Subcutaneous abdominal adipose tissue (tissue), 5 donors: ENCODE data around the gene APC2.

ENCODE experiments used
- H3K27ac ChIP-seq: one replicate; pipeline ENCODE4 v1.7.0; 2013; ENCODE audit warnings: low read depth, mild to moderate bottlenecking, inconsistent platforms, low read length, moderate library complexity
- H3K27me3 ChIP-seq, 5 donors: one replicate each; pipeline ENCODE4 v1.7.0; 2013; ENCODE audit warnings: low read length in 5 of 5, inconsistent platforms in 1 of 5; ENCODE audit not compliant: control insufficient read depth in 5 of 5, insufficient read depth in 4 of 5
- H3K36me3 ChIP-seq, 5 donors: one replicate each; pipeline ENCODE4 v1.7.0; 2013; ENCODE audit warnings: low read length in 5 of 5; ENCODE audit not compliant: control insufficient read depth in 5 of 5, insufficient read depth in 5 of 5
- H3K4me1 ChIP-seq, 5 donors: one replicate each; pipeline ENCODE4 v1.7.0; 2013; ENCODE audit warnings: low read length in 5 of 5, mild to moderate bottlenecking in 3 of 5, moderate library complexity in 1 of 5; ENCODE audit not compliant: control insufficient read depth in 5 of 5, insufficient read depth in 5 of 5
- H3K4me3 ChIP-seq, 5 donors: one replicate each; pipeline ENCODE4 v1.7.0; 2013; ENCODE audit warnings: low read length in 5 of 5, low read depth in 1 of 5
- H3K9ac ChIP-seq, 5 donors: one replicate each; pipeline ENCODE4 v1.7.0; 2013; ENCODE audit warnings: low read length in 5 of 5, mild to moderate bottlenecking in 4 of 5, moderate library complexity in 3 of 5
- H3K9me3 ChIP-seq, 5 donors: one replicate each; pipeline ENCODE4 v1.7.0; 2013; ENCODE audit warnings: low read length in 5 of 5; ENCODE audit not compliant: control insufficient read depth in 5 of 5
- donor health status: healthy.
- donor health status: healthy.
- donor health status: healthy.
- donor health status: healthy.
- donor health status: healthy.

APC2 gene

GRCh38 chr19:1449467-1450442, at the start of gene APC2:
Gene APC2 (plus strand): TSS chr19:1450121. CDS start chr19:1453002, 2,881 bp downstream.
- no peak within 1 kb of the TSS for H3K4me3 ChIP-seq
- no peak within 1 kb of the TSS for H3K9ac ChIP-seq
- H3K27ac ChIP-seq: no peak within 1 kb of the TSS

GRCh38 chr19:1400281-1401137, 49.4 kb upstream of the APC2 start:
- Histone ChIP-seq H3K9me3 (no peaks in the 10 kb centered on the region), H3K27ac (no peak overlapping the region), H3K9ac (peak overlapping the region in 4 of 5 donors; percentile 20 to 79 (median 65)), H3K4me3 (peak overlapping the region in 4 of 5 donors; percentile 59 to 71 (median 62)), H3K27me3 (peaks cover 0 to 4% (median 0%) of the 10 kb centered on the region in 5 donors), H3K4me1 (peaks cover 0 to 40% (median 36%) of the 10 kb centered on the region in 5 donors), H3K36me3 (no peaks in the 10 kb centered on the region)

More at GRCh38 chr19:1449467-1450442, at the start of gene APC2:
- no peaks in the 10 kb centered on the region for H3K9me3 ChIP-seq
- no peaks in the 10 kb centered on the region for H3K36me3 ChIP-seq
- H3K4me1 ChIP-seq: peaks cover 5 to 36% (median 30%) of the 10 kb centered on the region in 5 donors
- peaks cover 50 to 71% (median 63%) of the 10 kb centered on the region in 5 donors for H3K27me3 ChIP-seq

GRCh38 chr19:1401138-1401888, 48.6 kb upstream of the APC2 start, which contains the start of gene GAMT:
Gene GAMT (minus strand): TSS chr19:1401542. CDS start chr19:1401476, 66 bp downstream.
- Histone ChIP-seq H3K4me3 (peak within 1 kb of the TSS in 4 of 5 donors; percentile 59 to 71 (median 62)), H3K27me3 (peaks cover 0 to 4% (median 0%) of the 10 kb centered on the region in 5 donors), H3K9ac (peak within 1 kb of the TSS in 4 of 5 donors; percentile 20 to 79 (median 65))

DNA sequence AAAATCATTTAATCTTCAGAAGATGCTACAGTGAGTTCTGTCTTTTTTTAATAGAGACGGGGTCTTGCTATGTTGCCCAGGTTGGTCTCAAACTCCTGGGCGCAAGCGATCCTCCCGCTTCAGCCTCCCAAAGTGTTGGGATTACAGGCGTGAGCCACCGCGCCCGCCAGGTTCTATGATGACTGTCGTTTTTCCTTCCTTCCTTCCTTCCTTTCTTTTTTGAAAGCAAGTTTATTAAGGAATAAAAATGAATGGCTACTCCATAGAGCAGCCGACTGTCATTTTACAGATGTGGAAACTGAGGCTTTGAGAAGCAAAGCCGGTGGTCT, 48.1 kb upstream of the APC2 start:
- Histone ChIP-seq H3K27ac (no peak overlapping the region), H3K36me3 (no peaks in the 10 kb centered on the region), H3K4me1 (peaks cover 0 to 33% (median 29%) of the 10 kb centered on the region in 5 donors), H3K9ac (peak overlapping the region in 2 of 5 donors; percentile 56 to 64), H3K9me3 (no peaks in the 10 kb centered on the region), H3K4me3 (peak overlapping the region in 4 of 5 donors; percentile 59 to 71 (median 62)), H3K27me3 (peaks cover 0 to 4% (median 0%) of the 10 kb centered on the region in 5 donors)

More at GRCh38 chr19:1401138-1401888, 48.6 kb upstream of the APC2 start, which contains the start of gene GAMT:
- H3K4me1 ChIP-seq: peaks cover 0 to 32% (median 28%) of the 10 kb centered on the region in 5 donors
- no peaks in the 10 kb centered on the region for H3K36me3 ChIP-seq
- no peaks in the 10 kb centered on the region for H3K9me3 ChIP-seq
- H3K27ac ChIP-seq: no peak within 1 kb of the TSS

DNA sequence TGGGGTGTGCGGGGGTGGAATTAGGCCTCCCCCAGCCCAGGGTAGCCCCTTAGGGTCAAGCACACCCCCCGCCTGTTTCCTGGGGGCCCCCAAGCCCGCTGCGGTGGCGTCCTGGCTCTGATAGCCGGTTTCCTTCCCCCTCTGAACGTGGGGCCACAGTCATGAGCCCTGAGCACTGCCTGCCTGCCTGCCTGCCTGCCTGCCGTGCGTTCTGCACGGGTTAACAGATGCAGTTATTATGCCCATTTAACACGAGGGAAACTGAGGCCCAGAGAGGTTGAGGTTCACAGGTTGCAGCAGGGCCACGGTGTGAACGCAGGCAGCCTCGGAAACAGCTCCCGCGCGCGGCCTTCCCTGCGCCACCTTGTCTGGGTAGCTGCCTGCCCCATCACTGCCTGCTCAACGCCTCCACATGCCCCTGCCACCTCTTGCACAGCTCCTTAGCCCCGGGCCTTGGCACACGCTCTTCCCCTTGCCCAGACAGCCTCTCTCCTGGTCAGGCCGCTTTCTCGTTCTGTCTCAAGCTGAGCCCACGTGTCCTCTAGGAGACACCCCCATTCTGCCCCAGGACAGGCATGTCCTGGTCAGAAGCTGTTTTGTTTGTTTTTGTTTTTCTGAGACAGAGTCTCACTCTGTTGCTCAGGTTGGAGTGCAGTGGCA, 47.4 kb upstream of the APC2 start:
- H3K4me1 ChIP-seq: peaks cover 0 to 35% (median 29%) of the 10 kb centered on the region in 5 donors
- no peaks in the 10 kb centered on the region for H3K36me3 ChIP-seq
- H3K9me3 ChIP-seq: no peaks in the 10 kb centered on the region
- no peak overlapping the region for H3K4me3 ChIP-seq
- peaks cover 0 to 4% (median 0%) of the 10 kb centered on the region in 5 donors for H3K27me3 ChIP-seq
- no peak overlapping the region for H3K9ac ChIP-seq
- H3K27ac ChIP-seq: no peak overlapping the region

DNA sequence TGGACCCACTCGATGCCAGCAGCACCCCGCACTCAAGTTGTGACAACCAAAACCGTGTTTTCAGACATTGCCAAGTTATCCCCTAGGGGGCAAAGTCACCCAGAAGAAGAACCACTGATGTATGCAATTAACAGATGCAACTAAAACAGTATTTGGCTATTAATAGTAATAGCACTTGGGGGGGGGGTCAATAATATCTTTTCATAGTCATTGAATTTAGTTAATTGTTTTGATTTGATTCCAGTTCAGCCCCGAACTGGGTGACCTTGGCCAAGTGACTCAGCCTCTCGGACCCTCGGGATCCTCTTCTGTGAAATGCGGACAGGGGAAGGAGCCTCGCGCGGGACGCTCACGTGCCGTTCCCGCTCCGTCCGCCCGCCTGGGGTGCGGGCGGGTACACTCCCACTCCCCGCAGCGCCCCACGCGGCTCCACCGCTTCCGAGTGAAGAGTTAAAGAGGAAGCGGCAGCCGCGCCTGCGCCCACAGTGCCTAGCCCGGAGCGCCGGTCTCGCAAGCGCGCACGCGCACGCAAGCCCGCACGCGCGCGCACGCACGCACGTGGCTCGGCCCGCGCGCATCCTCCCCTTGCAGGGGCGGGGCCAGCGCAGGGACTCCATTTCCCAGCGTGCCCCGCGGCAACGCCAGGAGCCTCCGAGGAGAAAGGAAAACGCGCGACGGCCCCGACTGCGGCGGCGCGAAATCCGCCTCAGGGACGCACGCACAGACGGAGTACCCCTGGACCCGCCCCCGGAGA, 43.0 kb upstream of the APC2 start:
- Histone ChIP-seq H3K9ac (peak overlapping the region in 3 of 5 donors; percentile 20 to 59 (median 35)), H3K4me1 (peaks cover 15 to 56% (median 44%) of the 10 kb centered on the region in 5 donors)

DNA sequence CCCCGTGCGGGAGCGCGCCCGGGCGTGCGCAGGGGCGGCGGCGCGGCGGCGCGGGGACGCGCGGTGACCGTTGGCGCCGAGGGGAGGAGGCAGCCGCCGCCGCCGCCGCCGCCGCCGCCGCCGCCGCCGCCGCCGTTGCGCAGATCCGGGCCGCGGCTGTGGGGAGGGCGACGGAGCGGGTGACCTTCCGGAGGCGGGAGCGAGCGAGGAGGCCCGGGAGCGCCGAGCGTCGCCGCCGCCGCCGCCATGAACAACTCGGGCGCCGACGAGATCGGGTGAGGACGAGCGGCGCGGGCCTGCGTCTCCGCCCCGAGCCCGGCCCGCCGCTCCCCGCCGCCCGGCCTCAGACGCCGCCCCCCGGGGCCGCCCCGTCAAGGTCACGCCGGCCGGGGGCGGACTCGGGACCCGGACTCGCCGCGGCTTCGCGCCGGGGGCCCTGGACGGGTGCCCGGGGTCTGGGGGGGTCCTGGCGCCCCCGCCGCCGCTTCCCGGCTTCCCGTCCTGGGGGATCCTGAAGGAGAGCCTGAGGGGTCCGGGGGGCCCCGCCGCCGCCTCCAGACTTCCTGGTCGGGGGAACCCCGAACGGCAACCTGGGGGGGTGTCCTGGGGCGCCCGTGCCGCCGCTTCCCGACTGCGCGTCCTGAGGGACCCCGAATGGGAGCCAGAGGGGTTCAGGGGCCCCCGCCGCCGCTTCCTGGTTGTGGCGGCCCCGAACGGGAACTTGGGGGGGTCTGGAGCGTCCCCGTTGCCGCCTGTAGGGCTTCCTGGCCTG, 42.2 kb upstream of the APC2 start, which contains the start of gene DAZAP1:
DAZAP1 (plus strand) TSS at position 59 of the 772 bp plus-strand sequence; CDS start at position 247, 188 bp downstream.
- H3K36me3 ChIP-seq: peaks cover 0 to 8% (median 2%) of the 10 kb centered on the region in 5 donors
- no peaks in the 10 kb centered on the region for H3K9me3 ChIP-seq
- peak within 1 kb of the TSS in 4 of 5 donors; percentile 90 to 97 (median 97) for H3K9ac ChIP-seq
- H3K4me1 ChIP-seq: peaks cover 15 to 56% (median 49%) of the 10 kb centered on the region in 5 donors
- peaks cover 0 to under 1% (median 0%) of the 10 kb centered on the region in 5 donors for H3K27me3 ChIP-seq
- peak within 1 kb of the TSS; percentile 83 for H3K27ac ChIP-seq
- H3K4me3 ChIP-seq: peak within 1 kb of the TSS; percentile 59 to 81 (median 72)

More for the DNA sequence above, 43.0 kb upstream of the APC2 start:
- H3K4me3 ChIP-seq: peak overlapping the region; percentile 57 to 65 (median 60)
- H3K27me3 ChIP-seq: peaks cover 0 to 3% (median 0%) of the 10 kb centered on the region in 5 donors
- H3K36me3 ChIP-seq: peaks cover 0 to 5% (median 0%) of the 10 kb centered on the region in 5 donors
- H3K27ac ChIP-seq: peak overlapping the region; percentile 54
- no peaks in the 10 kb centered on the region for H3K9me3 ChIP-seq
